Activated naive CD8-positive, alpha-beta T cell treated with anti-CD3 and anti-CD28 coated beads for 36 hours (primary cell): Measurements from ENCODE around the gene TBC1D5. TPM values are rescaled to one million over a fixed set of nuclear protein-coding genes. Genes with fewer than 3 reads are reported as not detected.
"Not testable (repeated sequence)": the region's sequence is repeated elsewhere in the genome, so short reads cannot be mapped to it uniquely, and the experiment has no call there.

Source experiments
- DNase-seq: peaks from one replicate; pipeline ENCODE4 v3.0.0; 2021
- H3K27ac Mint-ChIP-seq: one replicate; pipeline ENCODE4 v1.8.0; 2022; ENCODE audit warnings: mild to moderate bottlenecking, moderate library complexity, mixed read lengths
- H3K27me3 Mint-ChIP-seq: one replicate; pipeline ENCODE4 v1.8.0; 2022; ENCODE audit warnings: mild to moderate bottlenecking, mixed read lengths
- H3K36me3 Mint-ChIP-seq: one replicate; pipeline ENCODE4 v1.8.0; 2021; ENCODE audit warnings: mild to moderate bottlenecking, mixed read lengths
- H3K4me1 Mint-ChIP-seq: one replicate; pipeline ENCODE4 v1.8.0; 2021; ENCODE audit warnings: mixed read lengths
- H3K4me3 Mint-ChIP-seq: one replicate; pipeline ENCODE4 v1.8.0; 2022; ENCODE audit warnings: mild to moderate bottlenecking, moderate library complexity, mixed read lengths
- H3K9me3 Mint-ChIP-seq: one replicate; pipeline ENCODE4 v1.8.0; 2022; ENCODE audit warnings: mixed read lengths
- total RNA-seq, 2 experiments: library from RNA; stranded (reverse); gene quantifications; one replicate each; pipeline ENCODE4 v1.2.3, GENCODE V29; 2021

The TBC1D5 gene
- total RNA-seq, 2 experiments from 2014 or later = 43.7 to 48.5 TPM

- Mint-ChIP-seq H3K27me3 (no peaks in the 10 kb centered on the region), H3K36me3 (peaks cover 13% of the 10 kb centered on the region), H3K4me1 (peaks cover 8% of the 10 kb centered on the region), H3K4me3 (no peak overlapping the region), H3K9me3 (no peaks in the 10 kb centered on the region), H3K27ac (no peak overlapping the region)
- DNase-seq = no peak
Observed at GRCh38 chr3:17626395-17626794, 116.0 kb downstream of the TBC1D5 start.

GRCh38 chr3:17625133-17625532 is 117.3 kb downstream of the TBC1D5 start:
- Mint-ChIP-seq H3K27me3 (no peaks in the 10 kb centered on the region), H3K4me1 (peaks cover 6% of the 10 kb centered on the region), H3K36me3 (peaks cover 19% of the 10 kb centered on the region), H3K9me3 (no peaks in the 10 kb centered on the region), H3K4me3 (no peak overlapping the region), H3K27ac (no peak overlapping the region)
- DNase-seq = no peak

GRCh38 chr3:17623464-17623863 is 119.0 kb downstream of the TBC1D5 start:
- Mint-ChIP-seq H3K27ac (no peak overlapping the region), H3K4me3 (no peak overlapping the region), H3K36me3 (peaks cover 27% of the 10 kb centered on the region), H3K27me3 (no peaks in the 10 kb centered on the region), H3K9me3 (no peaks in the 10 kb centered on the region), H3K4me1 (peaks cover 6% of the 10 kb centered on the region)
- DNase-seq = no peak

- H3K27me3 Mint-ChIP-seq = no peaks in the 10 kb centered on the region
- peaks cover 58% of the 10 kb centered on the region for H3K36me3 Mint-ChIP-seq
- H3K9me3 Mint-ChIP-seq = peaks cover 7% of the 10 kb centered on the region
- no peak overlapping the region for H3K27ac Mint-ChIP-seq
- H3K4me1 Mint-ChIP-seq = no peaks in the 10 kb centered on the region
- H3K4me3 Mint-ChIP-seq = no peak overlapping the region
- DNase-seq = no peak
Observed at GRCh38 chr3:17619968-17620367, 122.5 kb downstream of the TBC1D5 start.

- not testable (repeated sequence) for DNase-seq, H3K27me3 Mint-ChIP-seq, H3K4me1 Mint-ChIP-seq, H3K27ac Mint-ChIP-seq, H3K4me3 Mint-ChIP-seq
- H3K36me3 Mint-ChIP-seq = peaks cover 54% of the 10 kb centered on the region
- H3K9me3 Mint-ChIP-seq = peaks cover 16% of the 10 kb centered on the region
Observed at GRCh38 chr3:17613017-17613416, 129.4 kb downstream of the TBC1D5 start.

- no peaks in the 10 kb centered on the region for H3K27me3 Mint-ChIP-seq
- H3K4me3 Mint-ChIP-seq = no peak overlapping the region
- peaks cover 6% of the 10 kb centered on the region for H3K4me1 Mint-ChIP-seq
- no peak for DNase-seq
- H3K36me3 Mint-ChIP-seq = peaks cover 37% of the 10 kb centered on the region
- peaks cover 7% of the 10 kb centered on the region for H3K9me3 Mint-ChIP-seq
- no peak overlapping the region for H3K27ac Mint-ChIP-seq
Observed at GRCh38 chr3:17607905-17608304, 134.5 kb downstream of the TBC1D5 start.

- no peak for DNase-seq
- H3K9me3 Mint-ChIP-seq = peaks cover 8% of the 10 kb centered on the region
- H3K27ac Mint-ChIP-seq = no peak overlapping the region
- H3K36me3 Mint-ChIP-seq = peaks cover 41% of the 10 kb centered on the region
- H3K27me3 Mint-ChIP-seq = no peaks in the 10 kb centered on the region
- peaks cover 6% of the 10 kb centered on the region for H3K4me1 Mint-ChIP-seq
- no peak overlapping the region for H3K4me3 Mint-ChIP-seq
Observed at GRCh38 chr3:17605934-17606333, 136.5 kb downstream of the TBC1D5 start.

- H3K4me3 Mint-ChIP-seq = no peak overlapping the region
- peaks cover 8% of the 10 kb centered on the region for H3K9me3 Mint-ChIP-seq
- no peak for DNase-seq
- no peak overlapping the region for H3K27ac Mint-ChIP-seq
- H3K4me1 Mint-ChIP-seq = peaks cover 6% of the 10 kb centered on the region
- H3K27me3 Mint-ChIP-seq = no peaks in the 10 kb centered on the region
- peaks cover 39% of the 10 kb centered on the region for H3K36me3 Mint-ChIP-seq
Observed at GRCh38 chr3:17605032-17605431, 137.4 kb downstream of the TBC1D5 start.

- no peak overlapping the region for H3K27ac Mint-ChIP-seq
- H3K4me1 Mint-ChIP-seq = peaks cover 6% of the 10 kb centered on the region
- no peak for DNase-seq
- no peaks in the 10 kb centered on the region for H3K27me3 Mint-ChIP-seq
- H3K36me3 Mint-ChIP-seq = peaks cover 40% of the 10 kb centered on the region
- H3K4me3 Mint-ChIP-seq = no peak overlapping the region
- H3K9me3 Mint-ChIP-seq = peaks cover 10% of the 10 kb centered on the region
Observed at GRCh38 chr3:17602126-17602525, 140.3 kb downstream of the TBC1D5 start.

GRCh38 chr3:17592956-17593355 is 149.5 kb downstream of the TBC1D5 start:
- H3K36me3 Mint-ChIP-seq = peaks cover 57% of the 10 kb centered on the region
- DNase-seq = no peak
- no peaks in the 10 kb centered on the region for H3K27me3 Mint-ChIP-seq
- no peak overlapping the region for H3K27ac Mint-ChIP-seq
- H3K4me1 Mint-ChIP-seq = no peaks in the 10 kb centered on the region
- H3K4me3 Mint-ChIP-seq = no peak overlapping the region
- peaks cover 18% of the 10 kb centered on the region for H3K9me3 Mint-ChIP-seq

GRCh38 chr3:17590465-17590864 is 152.0 kb downstream of the TBC1D5 start:
- no peaks in the 10 kb centered on the region for H3K27me3 Mint-ChIP-seq
- H3K4me1 Mint-ChIP-seq = peaks cover 4% of the 10 kb centered on the region
- no peak overlapping the region for H3K27ac Mint-ChIP-seq
- no peak for DNase-seq
- H3K9me3 Mint-ChIP-seq = peaks cover 18% of the 10 kb centered on the region
- peaks cover 48% of the 10 kb centered on the region for H3K36me3 Mint-ChIP-seq
- H3K4me3 Mint-ChIP-seq = no peak overlapping the region

GRCh38 chr3:17589888-17590287 is 152.5 kb downstream of the TBC1D5 start:
- Mint-ChIP-seq H3K36me3 (peaks cover 48% of the 10 kb centered on the region), H3K4me3 (no peak overlapping the region), H3K27me3 (no peaks in the 10 kb centered on the region), H3K27ac (no peak overlapping the region), H3K4me1 (peaks cover 4% of the 10 kb centered on the region), H3K9me3 (peaks cover 18% of the 10 kb centered on the region)
- DNase-seq = no peak

GRCh38 chr3:17588422-17588821 is 154.0 kb downstream of the TBC1D5 start:
- Mint-ChIP-seq H3K36me3 (peaks cover 40% of the 10 kb centered on the region), H3K4me3 (no peak overlapping the region), H3K4me1 (peaks cover 4% of the 10 kb centered on the region), H3K27ac (no peak overlapping the region), H3K27me3 (no peaks in the 10 kb centered on the region), H3K9me3 (peaks cover 15% of the 10 kb centered on the region)
- no peak for DNase-seq

- peaks cover 21% of the 10 kb centered on the region for H3K36me3 Mint-ChIP-seq
- no peak for DNase-seq
- H3K27ac Mint-ChIP-seq = no peak overlapping the region
- no peaks in the 10 kb centered on the region for H3K27me3 Mint-ChIP-seq
- peaks cover 10% of the 10 kb centered on the region for H3K9me3 Mint-ChIP-seq
- peaks cover 4% of the 10 kb centered on the region for H3K4me1 Mint-ChIP-seq
- H3K4me3 Mint-ChIP-seq = no peak overlapping the region
Observed at GRCh38 chr3:17585394-17586325, 156.8 kb downstream of the TBC1D5 start.

- Mint-ChIP-seq H3K27ac (no peak overlapping the region), H3K36me3 (peaks cover 5% of the 10 kb centered on the region), H3K4me1 (peaks cover 4% of the 10 kb centered on the region), H3K27me3 (no peaks in the 10 kb centered on the region), H3K4me3 (no peak overlapping the region), H3K9me3 (no peaks in the 10 kb centered on the region)
- DNase-seq = no peak
Observed at GRCh38 chr3:17584066-17584465, 158.4 kb downstream of the TBC1D5 start.

- DNase-seq = no peak
- H3K4me3 Mint-ChIP-seq = no peak overlapping the region
- H3K27me3 Mint-ChIP-seq = no peaks in the 10 kb centered on the region
- H3K4me1 Mint-ChIP-seq = peaks cover 4% of the 10 kb centered on the region
- no peaks in the 10 kb centered on the region for H3K9me3 Mint-ChIP-seq
- H3K36me3 Mint-ChIP-seq = peaks cover 5% of the 10 kb centered on the region
- no peak overlapping the region for H3K27ac Mint-ChIP-seq
Observed at GRCh38 chr3:17583530-17583929, 158.9 kb downstream of the TBC1D5 start.
